ENCODE data around the gene STK33. TPM values are rescaled to one million over a fixed set of nuclear protein-coding genes. Genes with fewer than 3 reads are reported as not detected.

The STK33 gene
- total and polyA plus RNA-seq, 2 donors (not counting 3 experiments of a cell fraction or from before 2014, with no cell fraction given) = 0.63 to 3.4 TPM

DNA sequence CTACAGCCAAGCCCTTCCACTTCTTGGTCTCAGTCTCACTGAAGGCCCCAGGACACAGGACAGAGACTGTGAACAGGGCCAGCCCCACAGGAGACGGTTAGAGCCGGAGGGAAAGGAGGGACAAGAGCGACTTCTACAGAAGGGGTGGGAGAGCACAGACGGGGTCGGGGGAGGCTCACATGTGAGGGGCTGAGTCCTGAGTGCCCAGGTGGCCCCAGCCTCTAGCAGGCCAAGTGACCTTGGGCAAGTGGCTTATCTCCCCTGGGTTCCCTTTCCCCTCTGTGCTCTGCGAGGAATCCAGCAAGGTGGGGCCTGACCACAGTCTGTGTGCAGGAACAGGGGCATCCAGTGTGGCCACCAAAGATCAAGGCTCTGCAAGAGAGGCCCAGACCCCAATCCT lies 227.7 kb downstream of the STK33 start:
- no peak overlapping the region for H3K4me2 ChIP-seq (ENCODE audit: insufficient read depth, low read length)
- intact Hi-C loops (cut with micrococcal nuclease) (no loop called here), dilution Hi-C loops (cut with MboI; ENCODE audit: extremely low pct_ligation_motif_present, low sequenced_read_pairs) (no loop called here)
- H3K27ac ChIP-seq (ENCODE audit: insufficient read depth, low read depth, low read length) = no peak overlapping the region
- DNase-seq (ENCODE audit: low read depth, low spot score) (no peak), FAIRE-seq (no peak)
- no peak overlapping the region for H3K9ac ChIP-seq (replicated peaks; ENCODE audit: extremely low read depth, insufficient read depth, low read length)
- H3K27me3 ChIP-seq (ENCODE audit: control insufficient read depth in 2 of 2, insufficient read depth in 2 of 2, low read length in 2 of 2) = no peaks in the 10 kb centered on the region
- H3K9me1 ChIP-seq (replicated peaks; ENCODE audit: control insufficient read depth, extremely low read depth, insufficient read depth, low read length) = no peaks in the 10 kb centered on the region
- no peak for TF ChIP-seq CTCF (IDR thresholded peaks at IDR 0.05; ENCODE audit: extremely low read depth in 1 of 2, insufficient read depth in 1 of 2, low read depth in 1 of 2, low read length in 2 of 2)
- no peak for TF ChIP-seq MAX (IDR thresholded peaks at IDR 0.05; ENCODE audit: insufficient read depth, insufficient read length)
- TF ChIP-seq FOS (IDR thresholded peaks at IDR 0.05; ENCODE audit: borderline replicate concordance, insufficient read depth, low read length) = no peak
- TF ChIP-seq POLR2AphosphoS5 (IDR thresholded peaks at IDR 0.05; ENCODE audit: insufficient read depth, low read depth, low read length) = no peak
- no peak for TF ChIP-seq GATA2 (IDR thresholded peaks at IDR 0.05; ENCODE audit: insufficient read depth, insufficient read length, low read depth, low read length)
- no peak for TF ChIP-seq JUN (IDR thresholded peaks at IDR 0.05; ENCODE audit: borderline replicate concordance, insufficient read depth, insufficient read length, low read depth)
- no peak for TF ChIP-seq POLR2A (IDR thresholded peaks at IDR 0.05; ENCODE audit: low read depth, low read length)
- no peak for TF ChIP-seq EZH2 (IDR thresholded peaks at IDR 0.05; ENCODE audit: borderline replicate concordance, low read depth, low read length, severe bottlenecking)
- no peak for TF ChIP-seq MYC (IDR thresholded peaks at IDR 0.05; ENCODE audit: low read depth, low read length)
- ChIA-PET CTCF (no interaction called here), POLR2A (no interaction called here)
- no peaks in the 10 kb centered on the region for H4K20me1 ChIP-seq (replicated peaks; ENCODE audit: control insufficient read depth, extremely low read depth, insufficient read depth, low read length)
- BruUV-seq (replicated peaks) = no TSS peak
- H2AFZ ChIP-seq (ENCODE audit: low read depth, low read length) = no peak overlapping the region
- no peaks in the 10 kb centered on the region for H3K36me3 ChIP-seq (ENCODE audit: control insufficient read depth in 2 of 2, extremely low read depth in 1 of 2, insufficient read depth in 2 of 2, low read length in 2 of 2)
- no peaks in the 10 kb centered on the region for H3K79me2 ChIP-seq (ENCODE audit: control insufficient read depth, insufficient read depth, low read length)
- H3K4me1 ChIP-seq (ENCODE audit: control insufficient read depth, extremely low read depth, insufficient read depth, low read length) = no peaks in the 10 kb centered on the region
- no peaks in the 10 kb centered on the region for H3K9me3 ChIP-seq (replicated peaks; ENCODE audit: control insufficient read depth, insufficient read depth, low read length)
- no peak overlapping the region for H3K4me3 ChIP-seq (replicated peaks in 1 of 3; ENCODE audit: insufficient read depth in 1 of 3, low read depth in 1 of 3, low read length in 3 of 3)
